GM12878 (cell line): ENCODE measurements around the gene NKIRAS1. TPM values are rescaled to one million over a fixed set of nuclear protein-coding genes. Genes with fewer than 3 reads are reported as not detected.

Source experiments
- ATAC-seq: fragments of 200-7000 bp; cut with Tn5 transposase; 3 replicates; pipeline ENCODE4 v1.9.1; 2020; ENCODE audit warnings: mild to moderate bottlenecking, moderate library complexity
- BruUV-seq: library from RNA; stranded (reverse); fragments of 400-500 nt; replicated peaks from 2 replicates; lab custom pipeline; 2021; lab: Mats Ljungman, UMichigan
- CTCF ChIA-PET: fragments of 300-600 bp; sonication (Branson Sonifier 250); formaldehyde crosslinking; extraction: SDS; loops from one replicate; lab custom pipeline; 2021; ENCODE audit warnings: inconsistent platforms; lab: Yijun Ruan, JAX
- POLR2A ChIA-PET: fragments of 350-600 bp; formaldehyde crosslinking; extraction: SDS; loops from one replicate; lab custom pipeline; 2021; ENCODE audit warnings: inconsistent platforms; lab: Charles Lee
- RAD21 ChIA-PET: fragments of 300-600 bp; sonication (Branson Sonifier 250); formaldehyde crosslinking; loops from one replicate; lab custom pipeline; 2023; ENCODE audit warnings: antibody characterized with exemption; ENCODE audit not compliant: unreplicated experiment; lab: Charles Lee
- SMC1A ChIA-PET: fragments of 300-600 bp; sonication (Branson Sonifier 250); formaldehyde crosslinking; loops from one replicate; lab custom pipeline; 2023; ENCODE audit not compliant: unreplicated experiment, uncharacterized antibody; lab: Charles Lee
- DNase-seq: peaks from one replicate; pipeline ENCODE4 v3.0.0-alpha.2; 2011; ENCODE audit warnings: low read depth, low spot score
- FAIRE-seq: peaks from 3 replicates; lab custom pipeline; 2011; peaks lifted over from hg19 to GRCh38; lab: Jason Lieb, UNC
- H2AFZ ChIP-seq: 2 replicates; pipeline ENCODE4 v1.6.0; 2011; ENCODE audit warnings: low read depth, low read length, control low read depth; ENCODE audit not compliant: control insufficient read depth
- H3K27ac ChIP-seq: 2 replicates; pipeline ENCODE4 v1.5.1; 2011; ENCODE audit warnings: control low read depth; ENCODE audit not compliant: control insufficient read depth, insufficient read depth
- H3K27me3 ChIP-seq, 2 experiments: replicated peaks in 1 of 2; 2 replicates each; pipeline versions ENCODE4 v1.6.0 to v1.6.1; 2011; ENCODE audit warnings: low read length in 1 of 2; ENCODE audit not compliant: control insufficient read depth in 2 of 2, insufficient read depth in 2 of 2
- H3K36me3 ChIP-seq, 2 experiments: 2 replicates each; pipeline ENCODE4 v1.5.1; 2011; ENCODE audit warnings: low read length in 1 of 2; ENCODE audit not compliant: control insufficient read depth in 2 of 2, insufficient read depth in 2 of 2
- H3K4me1 ChIP-seq: 2 replicates; pipeline ENCODE4 v1.6.1; 2011; ENCODE audit warnings: mild to moderate bottlenecking, low read length, moderate library complexity, mixed read lengths; ENCODE audit not compliant: control insufficient read depth, insufficient read depth
- H3K4me2 ChIP-seq: 2 replicates; pipeline ENCODE4 v1.6.0; 2011; ENCODE audit warnings: control low read depth; ENCODE audit not compliant: control insufficient read depth, insufficient read depth
- H3K4me3 ChIP-seq: fragments of 200-600 bp; sonication (generic); 2 replicates; pipeline ENCODE4 v1.5.1; 2016
- H3K79me2 ChIP-seq: 2 replicates; pipeline ENCODE4 v1.6.0; 2011; ENCODE audit warnings: low read length; ENCODE audit not compliant: control insufficient read depth, insufficient read depth
- H3K9ac ChIP-seq: 2 replicates; pipeline ENCODE4 v1.8.0; 2011; ENCODE audit warnings: low read length, control low read depth, mixed read lengths; ENCODE audit not compliant: control insufficient read depth, insufficient read depth
- H3K9me3 ChIP-seq: replicated peaks from 3 replicates; pipeline ENCODE4 v1.5.1; 2011; ENCODE audit warnings: mild to moderate bottlenecking, low read length; ENCODE audit not compliant: control insufficient read depth, insufficient read depth
- H4K20me1 ChIP-seq: 2 replicates; pipeline ENCODE4 v1.6.0; 2011; ENCODE audit not compliant: control insufficient read depth, insufficient read depth
- BMI1 ChIP-seq: fragments of 450-650 bp; IDR thresholded peaks from 2 replicates; pipeline ENCODE4 v1.6.1; 2016; ENCODE audit warnings: mild to moderate bottlenecking, moderate library complexity, borderline replicate concordance
- GATAD2B ChIP-seq: fragments of 450-650 bp; conservative IDR thresholded peaks from 2 replicates; pipeline ENCODE4 v1.6.1; 2017; ENCODE audit warnings: low read depth, mild to moderate bottlenecking, moderate library complexity
- HSF1 ChIP-seq: fragments of 150-350 bp; IDR thresholded peaks from 2 replicates; pipeline ENCODE4 v1.6.1; 2014; ENCODE audit warnings: mild to moderate bottlenecking, low read depth, low read length
- IKZF2 ChIP-seq, 2 experiments: fragments of 450-650 bp; IDR thresholded peaks; 2 replicates each; pipeline ENCODE4 v1.6.1; 2017; ENCODE audit warnings: mild to moderate bottlenecking in 2 of 2, moderate library complexity in 2 of 2
- MTA2 ChIP-seq: fragments of 450-650 bp; IDR thresholded peaks from 2 replicates; pipeline ENCODE4 v1.6.1; 2016; ENCODE audit warnings: low read depth, mild to moderate bottlenecking, moderate library complexity
- NR2C2 ChIP-seq: IDR thresholded peaks from 2 replicates; pipeline ENCODE4 v1.6.1; 2011; ENCODE audit warnings: borderline replicate concordance, low read depth; ENCODE audit not compliant: control insufficient read depth, insufficient read length
- POLR2A ChIP-seq: IDR thresholded peaks from 2 replicates; pipeline ENCODE4 v1.6.1; 2011; ENCODE audit warnings: low read depth, mild to moderate bottlenecking, low read length
- RUNX3 ChIP-seq: IDR thresholded peaks from 2 replicates; pipeline ENCODE4 v1.6.1; 2012; ENCODE audit warnings: low read length, inconsistent platforms
- SIN3A ChIP-seq: IDR thresholded peaks from 2 replicates; pipeline ENCODE4 v1.6.1; 2012; ENCODE audit warnings: low read depth, low read length, improper control_type of control experiment
- SMAD5 ChIP-seq: IDR thresholded peaks from 2 replicates; pipeline ENCODE4 v1.6.1; 2016; ENCODE audit warnings: antibody characterized with exemption, low read depth
- STAT3 ChIP-seq: IDR thresholded peaks from 2 replicates; pipeline ENCODE4 v1.6.1; 2011; ENCODE audit warnings: low read depth, low read length, improper control_type of control experiment
- USF2 ChIP-seq: IDR thresholded peaks from 2 replicates; pipeline ENCODE4 v1.6.1; 2011; ENCODE audit warnings: low read depth, low read length, improper control_type of control experiment, borderline replicate concordance
- WGBS: methylation state at CpG from one replicate; pipeline ENCODE4 v1.1.6; 2016; ENCODE audit warnings: low lambda C conversion rate; ENCODE audit not compliant: insufficient replicate concordance, insufficient coverage; ENCODE audit errors: missing lambda C conversion rate; 5-methylcytosine and 5-hydroxymethylcytosine counted together
- in situ Hi-C: fragments of 300-500 bp; cut with MboI; formaldehyde crosslinking; loops from 9 replicates; pipeline ENCODE4 v1.14.3; 2018; ENCODE audit warnings: mixed read lengths
- intact Hi-C: fragments of 100-400 bp; cut with micrococcal nuclease; formaldehyde crosslinking; loops from one replicate; pipeline ENCODE4 v1.14.2; 2022; ENCODE audit not compliant: unreplicated experiment
- polyA plus RNA-seq, 11 experiments: library from polyadenylated mRNA; depleted of rRNA in 4 of 11; unstranded in 6 of 11; stranded (reverse) in 5 of 11; fragments of >200 nt; fragmentation: Nextera tagmentation in 4 of 11; fragmentation: Illumina TruSeq in 1 of 11; extraction: Ambion mirVana in 4 of 11; extraction: Trizol in 1 of 11; gene quantifications; 1 replicate in 1 of 11; 2 replicates in 10 of 11; pipeline versions ENCODE4 v1.2.1 to v1.2.3, GENCODE V29; 2011 to 2016; ENCODE audit warnings: inconsistent platforms in 2 of 11, missing spikeins in 2 of 11, low read depth in 1 of 11
- total RNA-seq, 4 experiments: library from RNA; depleted of rRNA in 3 of 4; stranded (reverse); fragments of >200 nt in 3 of 4; fragmentation: Illumina TruSeq in 1 of 4; extraction: Trizol in 1 of 4; gene quantifications; 2 replicates each; pipeline versions ENCODE4 v1.2.1 to v1.2.3, GENCODE V29; 2013 to 2021
- TF ChIP-seq, protein P1 (sequence below): fragments of 450-650 bp; IDR thresholded peaks from 2 replicates; pipeline ENCODE4 v1.6.1; 2017; ENCODE audit warnings: borderline replicate concordance
- TF ChIP-seq, protein P2 (sequence below): fragments of 450-650 bp; IDR thresholded peaks from 2 replicates; pipeline ENCODE4 v1.6.1; 2017; ENCODE audit warnings: low read depth, mild to moderate bottlenecking, moderate library complexity

The NKIRAS1 gene
- total and polyA plus RNA-seq, 10 of the 15 experiments (the other 5 are each of a cell fraction or from before 2014, with no cell fraction given) = 7.1 to 17.9 (median 10.9) TPM

- DNase-seq = no peak
- CTCF ChIA-PET = no interaction called here
- 97% methylated on average over 3 of the region's 3 CpGs for WGBS
- SMC1A ChIA-PET = interaction anchor here (0.9 to 1.5 kb wide), 3 partner anchors 9 to 32 kb away, joined by 3 read pairs; no protein-coding TSS in a partner anchor
- peaks cover 0 to 9% of the 10 kb centered on the region in 2 experiments; a peak in 2 of 4 replicates for H3K36me3 ChIP-seq
- H3K4me3 ChIP-seq = no peak overlapping the region
- FAIRE-seq = no peak
- RAD21 ChIA-PET = interaction anchor here (0.7 to 0.9 kb wide), 2 partner anchors 58 to 138 kb away, joined by 3 to 6 read pairs; no protein-coding TSS in a partner anchor
- no TSS peak for BruUV-seq
- no peak overlapping the region for H3K9ac ChIP-seq
- POLR2A ChIA-PET = interaction anchor here (0.6 to 0.7 kb wide), 3 partner anchors 9 to 1789 kb away, joined by 3 read pairs; no protein-coding TSS in a partner anchor
- in situ Hi-C loops = no loop called here
- no peak overlapping the region for H3K4me2 ChIP-seq
- no peaks in the 10 kb centered on the region for H3K27me3 ChIP-seq
- H3K4me1 ChIP-seq = no peaks in the 10 kb centered on the region
- TF ChIP-seq POLR2A = no peak
- no peak for TF ChIP-seq STAT3
- TF ChIP-seq USF2 = no peak
- no peak for TF ChIP-seq GATAD2B
- TF ChIP-seq SIN3A = no peak
- TF ChIP-seq IKZF2 (IDR thresholded peaks at IDR 0.05) = no peak
- TF ChIP-seq SMAD5 = no peak
- no peak for TF ChIP-seq BMI1
- TF ChIP-seq, protein P1, sequence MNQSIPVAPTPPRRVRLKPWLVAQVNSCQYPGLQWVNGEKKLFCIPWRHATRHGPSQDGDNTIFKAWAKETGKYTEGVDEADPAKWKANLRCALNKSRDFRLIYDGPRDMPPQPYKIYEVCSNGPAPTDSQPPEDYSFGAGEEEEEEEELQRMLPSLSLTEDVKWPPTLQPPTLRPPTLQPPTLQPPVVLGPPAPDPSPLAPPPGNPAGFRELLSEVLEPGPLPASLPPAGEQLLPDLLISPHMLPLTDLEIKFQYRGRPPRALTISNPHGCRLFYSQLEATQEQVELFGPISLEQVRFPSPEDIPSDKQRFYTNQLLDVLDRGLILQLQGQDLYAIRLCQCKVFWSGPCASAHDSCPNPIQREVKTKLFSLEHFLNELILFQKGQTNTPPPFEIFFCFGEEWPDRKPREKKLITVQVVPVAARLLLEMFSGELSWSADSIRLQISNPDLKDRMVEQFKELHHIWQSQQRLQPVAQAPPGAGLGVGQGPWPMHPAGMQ = no peak
- no peak for TF ChIP-seq NR2C2
- TF ChIP-seq RUNX3 = no peak
- no peak for TF ChIP-seq MTA2
- no peak for TF ChIP-seq HSF1
- TF ChIP-seq, protein P2, sequence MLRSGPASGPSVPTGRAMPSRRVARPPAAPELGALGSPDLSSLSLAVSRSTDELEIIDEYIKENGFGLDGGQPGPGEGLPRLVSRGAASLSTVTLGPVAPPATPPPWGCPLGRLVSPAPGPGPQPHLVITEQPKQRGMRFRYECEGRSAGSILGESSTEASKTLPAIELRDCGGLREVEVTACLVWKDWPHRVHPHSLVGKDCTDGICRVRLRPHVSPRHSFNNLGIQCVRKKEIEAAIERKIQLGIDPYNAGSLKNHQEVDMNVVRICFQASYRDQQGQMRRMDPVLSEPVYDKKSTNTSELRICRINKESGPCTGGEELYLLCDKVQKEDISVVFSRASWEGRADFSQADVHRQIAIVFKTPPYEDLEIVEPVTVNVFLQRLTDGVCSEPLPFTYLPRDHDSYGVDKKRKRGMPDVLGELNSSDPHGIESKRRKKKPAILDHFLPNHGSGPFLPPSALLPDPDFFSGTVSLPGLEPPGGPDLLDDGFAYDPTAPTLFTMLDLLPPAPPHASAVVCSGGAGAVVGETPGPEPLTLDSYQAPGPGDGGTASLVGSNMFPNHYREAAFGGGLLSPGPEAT = no peak
- H4K20me1 ChIP-seq = no peaks in the 10 kb centered on the region
- no peak for ATAC-seq
- no peaks in the 10 kb centered on the region for H3K9me3 ChIP-seq
- H2AFZ ChIP-seq = no peak overlapping the region
- H3K27ac ChIP-seq = no peak overlapping the region
- H3K79me2 ChIP-seq = no peaks in the 10 kb centered on the region
- intact Hi-C loops = no loop called here
Measured at GRCh38 chr3:23964537-23965235, 47.9 kb upstream of the NKIRAS1 start.
